Mesothelial cell of epicardium (in vitro differentiated cells): ENCODE data around the gene LNX2. TPM values are rescaled to one million over a fixed set of nuclear protein-coding genes. Genes with fewer than 3 reads are reported as not detected.
A peak's percentile ranks its signal among the peaks of the same experiment; 100 is the strongest.

Experiments used
- DNase-seq, 2 experiments: peaks; one replicate each; pipeline ENCODE4 v3.0.0; 2021; ENCODE audit warnings: low spot score in 2 of 2; ENCODE audit not compliant: unreplicated experiment in 2 of 2
- H3K27ac Mint-ChIP-seq: 2 replicates; pipeline ENCODE4 v1.8.0; 2021; ENCODE audit warnings: mixed read lengths
- H3K27me3 Mint-ChIP-seq: 2 replicates; pipeline ENCODE4 v1.8.0; 2021; ENCODE audit warnings: low read depth, mixed read lengths
- H3K36me3 Mint-ChIP-seq: 2 replicates; pipeline ENCODE4 v1.8.0; 2021; ENCODE audit warnings: mixed read lengths
- H3K4me1 Mint-ChIP-seq: 2 replicates; pipeline ENCODE4 v1.8.0; 2021; ENCODE audit warnings: mixed read lengths
- H3K4me3 Mint-ChIP-seq: 2 replicates; pipeline ENCODE4 v1.8.0; 2021; ENCODE audit warnings: mild to moderate bottlenecking, moderate library complexity, mixed read lengths
- H3K9me3 Mint-ChIP-seq: 2 replicates; pipeline ENCODE4 v1.8.0; 2021; ENCODE audit warnings: mixed read lengths
- total RNA-seq: library from RNA; stranded (reverse); gene quantifications from 3 replicates; pipeline ENCODE4 v1.2.1, GENCODE V29; 2021
- TF ChIP-seq, protein P1 (sequence below): fragments of 200-600 bp; sonication (generic); IDR thresholded peaks from one replicate; pipeline ENCODE4 v1.5.0; 2021; ENCODE audit warnings: antibody characterized with exemption; ENCODE audit not compliant: unreplicated experiment

LNX2 gene
- total RNA-seq, 1 donor from 2014 or later: 13.6 TPM

GRCh38 chr13:27599845-27600553 is 20.3 kb downstream of the LNX2 start:
- no peaks in the 10 kb centered on the region for H3K9me3 Mint-ChIP-seq
- peaks cover 27% of the 10 kb centered on the region for H3K4me1 Mint-ChIP-seq
- no peaks in the 10 kb centered on the region for H3K27me3 Mint-ChIP-seq
- TF ChIP-seq, protein P1, sequence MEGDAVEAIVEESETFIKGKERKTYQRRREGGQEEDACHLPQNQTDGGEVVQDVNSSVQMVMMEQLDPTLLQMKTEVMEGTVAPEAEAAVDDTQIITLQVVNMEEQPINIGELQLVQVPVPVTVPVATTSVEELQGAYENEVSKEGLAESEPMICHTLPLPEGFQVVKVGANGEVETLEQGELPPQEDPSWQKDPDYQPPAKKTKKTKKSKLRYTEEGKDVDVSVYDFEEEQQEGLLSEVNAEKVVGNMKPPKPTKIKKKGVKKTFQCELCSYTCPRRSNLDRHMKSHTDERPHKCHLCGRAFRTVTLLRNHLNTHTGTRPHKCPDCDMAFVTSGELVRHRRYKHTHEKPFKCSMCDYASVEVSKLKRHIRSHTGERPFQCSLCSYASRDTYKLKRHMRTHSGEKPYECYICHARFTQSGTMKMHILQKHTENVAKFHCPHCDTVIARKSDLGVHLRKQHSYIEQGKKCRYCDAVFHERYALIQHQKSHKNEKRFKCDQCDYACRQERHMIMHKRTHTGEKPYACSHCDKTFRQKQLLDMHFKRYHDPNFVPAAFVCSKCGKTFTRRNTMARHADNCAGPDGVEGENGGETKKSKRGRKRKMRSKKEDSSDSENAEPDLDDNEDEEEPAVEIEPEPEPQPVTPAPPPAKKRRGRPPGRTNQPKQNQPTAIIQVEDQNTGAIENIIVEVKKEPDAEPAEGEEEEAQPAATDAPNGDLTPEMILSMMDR: no peak
- H3K4me3 Mint-ChIP-seq: no peak overlapping the region
- DNase-seq: no peak
- H3K36me3 Mint-ChIP-seq: no peaks in the 10 kb centered on the region
- H3K27ac Mint-ChIP-seq: peak overlapping the region; percentile 78

- DNase-seq: no peak
- TF ChIP-seq, protein P1: no peak
- H3K27me3 Mint-ChIP-seq: no peaks in the 10 kb centered on the region
- no peak overlapping the region for H3K27ac Mint-ChIP-seq
- no peaks in the 10 kb centered on the region for H3K36me3 Mint-ChIP-seq
- no peak overlapping the region for H3K4me3 Mint-ChIP-seq
- no peaks in the 10 kb centered on the region for H3K9me3 Mint-ChIP-seq
- H3K4me1 Mint-ChIP-seq: peaks cover 21% of the 10 kb centered on the region
These were observed 21.2 kb downstream of the LNX2 start for GRCh38 chr13:27599096-27599495.

DNA sequence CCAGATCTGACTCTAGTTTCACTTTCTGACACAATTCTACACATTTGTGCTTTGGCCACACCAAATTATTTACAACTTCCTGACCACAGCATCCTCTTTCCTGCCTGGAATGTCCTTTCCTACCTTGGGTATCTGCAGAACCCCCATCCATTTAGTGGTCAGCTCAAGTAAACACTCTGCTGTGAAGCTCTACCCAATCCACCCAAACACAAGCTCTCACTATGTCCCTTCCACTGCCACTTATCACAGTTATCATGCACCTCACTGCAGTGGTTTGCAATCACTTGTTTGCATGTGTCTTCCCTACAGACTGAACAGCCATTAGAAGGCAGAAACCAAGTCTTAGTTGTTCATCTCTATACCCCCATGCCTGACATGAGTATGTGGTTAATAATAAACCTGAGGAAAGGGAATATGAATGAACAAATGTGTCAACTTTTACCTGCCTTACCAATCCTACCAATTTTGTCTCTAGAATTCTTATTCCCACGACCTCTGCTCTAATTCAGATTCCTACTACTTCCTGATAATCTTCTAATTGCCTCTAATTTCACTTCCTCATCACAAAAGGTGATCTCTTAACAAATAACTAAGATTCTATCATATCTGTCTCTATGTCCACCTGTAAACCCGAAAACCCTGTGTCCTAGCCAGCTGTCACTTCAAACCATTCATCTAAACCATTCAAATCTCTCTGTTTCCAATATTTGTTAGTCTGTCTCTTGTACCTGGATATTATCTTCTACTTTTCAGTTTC is 25.1 kb downstream of the LNX2 start:
- DNase-seq: no peak
- H3K27ac Mint-ChIP-seq: no peak overlapping the region
- TF ChIP-seq, protein P1: no peak
- no peaks in the 10 kb centered on the region for H3K36me3 Mint-ChIP-seq
- H3K4me1 Mint-ChIP-seq: peaks cover 10% of the 10 kb centered on the region
- no peak overlapping the region for H3K4me3 Mint-ChIP-seq
- H3K9me3 Mint-ChIP-seq: no peaks in the 10 kb centered on the region
- H3K27me3 Mint-ChIP-seq: no peaks in the 10 kb centered on the region

GRCh38 chr13:27593267-27593666 is 27.1 kb downstream of the LNX2 start:
- Mint-ChIP-seq H3K36me3 (peaks cover 2% of the 10 kb centered on the region), H3K9me3 (peaks cover 2% of the 10 kb centered on the region), H3K27ac (no peak overlapping the region), H3K4me1 (no peaks in the 10 kb centered on the region), H3K4me3 (no peak overlapping the region), H3K27me3 (no peaks in the 10 kb centered on the region)
- no peak for DNase-seq
- TF ChIP-seq, protein P1: no peak

GRCh38 chr13:27592865-27593264 is 27.5 kb downstream of the LNX2 start:
- H3K27me3 Mint-ChIP-seq: no peaks in the 10 kb centered on the region
- DNase-seq: no peak
- H3K4me1 Mint-ChIP-seq: no peaks in the 10 kb centered on the region
- H3K9me3 Mint-ChIP-seq: peaks cover 5% of the 10 kb centered on the region
- no peak overlapping the region for H3K4me3 Mint-ChIP-seq
- TF ChIP-seq, protein P1: no peak
- no peak overlapping the region for H3K27ac Mint-ChIP-seq
- H3K36me3 Mint-ChIP-seq: peaks cover 4% of the 10 kb centered on the region
